HuH-7 (cell line): ENCODE results near the gene MADCAM1.

Source experiments
- DNase-seq: peaks from one replicate; pipeline ENCODE4 v3.0.0; 2011; ENCODE audit warnings: low spot score

The MADCAM1 gene

GRCh38 chr19:508204-509150 is 12.2 kb downstream of the MADCAM1 start:
- no peak for DNase-seq

GRCh38 chr19:510606-511100 is 14.4 kb downstream of the MADCAM1 start:
- DNase-seq, result peak; percentile 85

- no peak for DNase-seq
Observed at GRCh38 chr19:511101-511851, 15.0 kb downstream of the MADCAM1 start.

- no peak for DNase-seq
Observed at GRCh38 chr19:512547-513365, 16.5 kb downstream of the MADCAM1 start.

- no peak for DNase-seq
Observed at GRCh38 chr19:513368-514165, 17.3 kb downstream of the MADCAM1 start.

- DNase-seq, result no peak
Observed at GRCh38 chr19:514166-514663, 17.9 kb downstream of the MADCAM1 start.

GRCh38 chr19:517721-518597 is 21.7 kb downstream of the MADCAM1 start:
- peak; percentile 67 for DNase-seq

GRCh38 chr19:518598-519231 is 22.4 kb downstream of the MADCAM1 start:
- no peak for DNase-seq

- DNase-seq, result no peak
Observed at GRCh38 chr19:519449-519865, 23.2 kb downstream of the MADCAM1 start.

GRCh38 chr19:522726-523125 is 26.4 kb downstream of the MADCAM1 start:
- DNase-seq, result no peak

GRCh38 chr19:524062-524674 is 27.9 kb downstream of the MADCAM1 start:
- no peak for DNase-seq

GRCh38 chr19:525029-525428 is 28.7 kb downstream of the MADCAM1 start:
- no peak for DNase-seq

GRCh38 chr19:525857-526419 is 29.7 kb downstream of the MADCAM1 start:
- DNase-seq, result no peak

- no peak for DNase-seq
Observed at GRCh38 chr19:530134-531008, 34.1 kb downstream of the MADCAM1 start.

GRCh38 chr19:531009-531752 is 34.9 kb downstream of the MADCAM1 start:
- peak; percentile 95 for DNase-seq

- DNase-seq, result no peak
Observed at GRCh38 chr19:531753-532560, 35.7 kb downstream of the MADCAM1 start, which contains the start of gene CDC34. Gene CDC34 (plus strand): TSS chr19:531760. CDS start chr19:531932, 172 bp downstream.
